ENCODE measurements around the gene DIO3.

The DIO3 gene

DNA sequence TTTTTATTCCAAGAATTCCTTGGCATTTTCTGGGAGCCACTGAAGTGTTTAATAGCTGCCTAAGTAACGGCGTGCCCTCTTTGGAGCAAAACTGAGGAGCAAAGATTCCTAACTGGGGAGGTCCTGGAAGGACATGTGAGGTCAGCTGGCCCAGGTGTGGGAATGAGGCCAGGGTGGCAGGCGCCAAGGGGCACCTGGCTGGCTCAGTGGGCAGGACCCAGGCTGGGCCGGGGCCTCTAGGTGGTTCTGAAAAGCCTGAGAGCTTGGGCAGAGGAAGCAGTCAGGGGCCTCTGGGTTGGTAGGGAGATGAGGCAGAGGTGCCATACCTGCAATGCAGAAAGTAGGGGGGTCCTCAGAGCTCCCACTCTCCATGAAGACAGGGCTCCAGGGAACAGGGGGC, 27.1 kb upstream of the DIO3 start:
- no peak for TF ChIP-seq GATA3 (IDR thresholded peaks at IDR 0.05; ENCODE audit: low read depth, low read length)
- no peak for TF ChIP-seq GATA2 (IDR thresholded peaks at IDR 0.05; ENCODE audit: low read depth, low read length)

DNA sequence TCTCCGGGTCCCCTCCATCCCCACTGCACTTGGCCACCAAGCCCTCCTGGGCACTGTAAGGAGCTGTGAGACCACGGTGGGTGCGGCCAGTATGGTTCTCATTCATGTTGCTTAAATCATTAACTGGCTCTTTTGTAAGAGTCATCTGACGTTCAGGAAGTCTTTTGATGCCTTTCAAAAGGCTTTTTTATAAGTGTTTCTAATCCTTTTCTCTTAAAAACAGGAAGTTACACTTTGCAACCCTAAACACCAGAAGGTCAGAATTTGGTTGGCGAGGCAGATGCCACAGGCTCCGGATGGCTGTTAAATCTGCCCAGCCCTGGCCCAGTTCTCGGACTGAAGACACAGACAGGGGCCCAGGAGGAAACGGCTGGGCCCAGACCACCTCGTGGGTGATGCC, 26.1 kb upstream of the DIO3 start:
- TF ChIP-seq GATA2 (IDR thresholded peaks at IDR 0.05; ENCODE audit: low read depth, low read length) = no peak

- TF ChIP-seq GATA3 (IDR thresholded peaks at IDR 0.05; ENCODE audit: low read depth, low read length) (no peak), GATA2 (IDR thresholded peaks at IDR 0.05; ENCODE audit: low read depth, low read length) (no peak)
These were observed 25.5 kb upstream of the DIO3 start for GRCh38 chr14:101535701-101536207.

- TF ChIP-seq GATA3 (IDR thresholded peaks at IDR 0.05; ENCODE audit: low read depth, low read length) (no peak), GATA2 (IDR thresholded peaks at IDR 0.05; ENCODE audit: low read depth, low read length) (no peak)
These were observed 24.0 kb upstream of the DIO3 start for GRCh38 chr14:101537286-101537685.

DNA sequence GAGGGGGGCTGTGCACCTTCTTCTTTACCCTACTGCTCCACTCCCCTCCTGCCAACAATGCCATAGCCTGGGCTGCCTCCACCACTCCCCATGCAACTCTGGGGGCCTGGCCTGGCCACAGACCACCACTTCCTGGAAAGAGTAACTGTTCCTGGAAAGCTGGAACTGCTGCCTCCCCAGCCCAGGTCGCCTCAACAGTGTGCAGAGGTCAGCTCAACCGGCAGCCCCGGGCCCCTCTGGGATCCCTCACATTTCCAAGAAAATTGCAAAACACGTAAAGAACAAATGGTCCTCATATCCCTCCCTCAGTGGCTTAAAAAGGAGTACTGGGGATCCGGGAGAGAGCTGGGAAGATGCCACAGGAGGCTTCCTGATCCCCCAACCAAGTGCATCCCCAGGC, 22.4 kb upstream of the DIO3 start:
- TF ChIP-seq GATA3 (IDR thresholded peaks at IDR 0.05; ENCODE audit: low read depth, low read length) (no peak), GATA2 (IDR thresholded peaks at IDR 0.05; ENCODE audit: low read depth, low read length) (no peak)

DNA sequence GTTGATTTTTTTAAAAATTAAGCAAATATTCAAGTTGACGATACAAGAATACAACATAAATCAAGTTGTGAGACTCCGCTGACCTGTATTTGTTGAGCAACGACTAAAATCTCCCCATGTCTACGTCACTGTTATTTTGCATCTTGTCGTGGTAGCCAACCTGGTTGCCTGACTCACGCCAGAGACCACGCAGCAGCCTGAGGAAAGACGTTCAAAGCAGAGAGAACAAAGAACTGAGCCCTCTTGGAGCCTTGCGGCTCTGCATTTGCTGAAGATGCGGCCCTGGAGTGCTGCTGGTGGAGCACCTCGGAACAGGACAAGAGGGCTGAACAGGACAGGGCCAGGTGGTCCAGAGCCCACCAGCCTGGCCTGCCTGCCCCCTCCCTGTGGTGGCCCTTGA, 21.4 kb upstream of the DIO3 start:
- no peak for TF ChIP-seq GATA3 (IDR thresholded peaks at IDR 0.05; ENCODE audit: low read depth, low read length)
- no peak for TF ChIP-seq GATA2 (IDR thresholded peaks at IDR 0.05; ENCODE audit: low read depth, low read length)

- TF ChIP-seq GATA2 (IDR thresholded peaks at IDR 0.05; ENCODE audit: low read depth, low read length) = no peak
- no peak for TF ChIP-seq GATA3 (IDR thresholded peaks at IDR 0.05; ENCODE audit: low read depth, low read length)
These were observed 20.5 kb upstream of the DIO3 start for GRCh38 chr14:101540481-101541462.

DNA sequence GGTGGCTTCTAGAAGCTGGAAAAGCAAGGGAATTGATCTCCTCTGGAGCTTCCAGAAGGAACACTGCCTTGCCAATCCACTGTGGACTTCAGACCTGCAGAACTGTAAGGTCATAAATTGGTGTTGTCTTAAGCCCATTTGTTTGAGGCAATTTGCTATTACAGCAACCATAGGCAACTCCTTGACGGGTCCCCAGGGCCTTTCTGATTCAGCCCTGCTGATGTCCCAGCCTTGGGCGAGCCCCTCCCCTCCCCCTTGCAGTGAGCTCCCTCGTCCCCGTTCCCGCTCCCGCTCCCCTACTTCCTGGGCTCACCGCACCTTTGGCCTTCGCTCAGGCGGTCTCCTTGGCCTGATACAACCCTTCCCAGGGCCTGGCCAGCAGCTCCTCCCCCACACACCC, 18.9 kb upstream of the DIO3 start:
- TF ChIP-seq GATA2 (IDR thresholded peaks at IDR 0.05; ENCODE audit: low read depth, low read length) = no peak
- no peak for TF ChIP-seq GATA3 (IDR thresholded peaks at IDR 0.05; ENCODE audit: low read depth, low read length)

GRCh38 chr14:101543814-101544213, 17.5 kb upstream of the DIO3 start:
- no peak for TF ChIP-seq GATA3 (IDR thresholded peaks at IDR 0.05; ENCODE audit: low read depth, low read length)
- TF ChIP-seq GATA2 (IDR thresholded peaks at IDR 0.05; ENCODE audit: low read depth, low read length) = no peak

- no peak for TF ChIP-seq GATA3 (IDR thresholded peaks at IDR 0.05; ENCODE audit: low read depth, low read length)
- TF ChIP-seq GATA2 (IDR thresholded peaks at IDR 0.05; ENCODE audit: low read depth, low read length) = no peak
These were observed 16.7 kb upstream of the DIO3 start for GRCh38 chr14:101544550-101544949.

DNA sequence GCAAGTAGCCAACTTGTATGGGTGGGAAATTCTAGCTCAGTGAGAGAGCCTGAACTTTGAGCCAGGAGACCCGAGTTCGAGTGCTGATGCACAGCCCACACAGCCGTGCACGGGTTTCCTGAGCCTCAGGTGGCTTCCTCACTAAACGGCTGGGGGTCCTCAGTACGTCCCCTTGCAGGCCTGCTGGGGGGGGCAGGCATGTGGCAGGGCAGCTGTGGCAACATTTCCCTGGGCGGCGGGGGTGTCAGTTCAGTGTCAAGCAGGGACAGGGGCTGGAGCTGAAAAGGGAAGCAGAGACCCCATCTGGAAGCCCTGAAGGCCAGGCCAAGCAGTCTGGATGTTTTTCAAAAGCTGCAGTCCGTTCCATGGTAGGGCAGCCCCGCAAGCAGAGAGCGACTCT, 14.6 kb upstream of the DIO3 start:
- no peak for TF ChIP-seq GATA2 (IDR thresholded peaks at IDR 0.05; ENCODE audit: low read depth, low read length)
- TF ChIP-seq GATA3 (IDR thresholded peaks at IDR 0.05; ENCODE audit: low read depth, low read length) = no peak

DNA sequence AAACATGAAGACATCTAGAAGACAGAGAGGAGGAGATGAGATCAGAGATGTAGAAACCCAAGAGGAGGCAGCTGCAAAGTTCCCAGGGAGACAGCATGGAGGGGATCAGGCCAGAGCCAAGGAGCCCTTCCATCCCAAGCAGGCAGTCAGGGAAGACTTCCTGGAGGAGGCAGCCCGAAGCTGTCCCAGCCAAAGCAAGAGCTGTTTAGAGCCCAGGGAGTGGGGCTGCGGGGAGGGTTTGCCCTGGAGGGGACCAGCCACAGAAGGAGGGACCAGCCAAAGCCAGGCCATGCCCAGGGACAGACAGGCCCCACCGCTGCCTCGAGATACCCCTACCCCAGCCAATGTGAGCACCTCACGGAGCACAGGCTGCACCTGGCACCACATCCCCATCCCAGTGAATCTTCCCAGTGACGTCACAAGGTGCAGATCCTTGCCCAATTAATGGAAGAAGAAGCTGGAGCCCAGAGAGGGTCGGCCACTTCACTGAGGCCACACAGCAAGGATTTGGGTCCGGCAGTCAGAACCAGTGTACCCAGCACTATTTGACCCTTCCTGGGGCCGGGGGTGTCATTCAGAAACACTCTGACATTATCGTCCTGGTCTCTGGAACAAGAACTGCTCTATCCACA, 14.1 kb upstream of the DIO3 start:
- TF ChIP-seq GATA3 (IDR thresholded peaks at IDR 0.05; ENCODE audit: low read depth, low read length) = no peak
- no peak for TF ChIP-seq GATA2 (IDR thresholded peaks at IDR 0.05; ENCODE audit: low read depth, low read length)

- TF ChIP-seq GATA3 (IDR thresholded peaks at IDR 0.05; ENCODE audit: low read depth, low read length) (no peak), GATA2 (IDR thresholded peaks at IDR 0.05; ENCODE audit: low read depth, low read length) (no peak)
These were observed 13.2 kb upstream of the DIO3 start for GRCh38 chr14:101547961-101548669.

- no peak for TF ChIP-seq GATA3 (IDR thresholded peaks at IDR 0.05; ENCODE audit: low read depth, low read length)
- TF ChIP-seq GATA2 (IDR thresholded peaks at IDR 0.05; ENCODE audit: low read depth, low read length) = no peak
These were observed 12.6 kb upstream of the DIO3 start for GRCh38 chr14:101548710-101549109.

Measured in SH-SY5Y (cell line).